ENCODE measurements around the gene MUC5AC.

Gene MUC5AC

GRCh38 chr11:1219834-1220815, 62.4 kb downstream of the MUC5AC start:
- Histone ChIP-seq H3K4me3 (ENCODE audit: low read depth, low read length) (no peak overlapping the region), H3K4me1 (ENCODE audit: control insufficient read depth, insufficient read depth, low read length) (no peaks in the 10 kb centered on the region), H3K27me3 (ENCODE audit: control insufficient read depth, insufficient read depth, low read length) (no peaks in the 10 kb centered on the region), H3K9ac (ENCODE audit: low read depth, low read length) (no peak overlapping the region), H3K9me3 (ENCODE audit: control insufficient read depth, insufficient read depth, low read length) (no peaks in the 10 kb centered on the region), H3K36me3 (ENCODE audit: control insufficient read depth, insufficient read depth, low read length) (no peaks in the 10 kb centered on the region)

GRCh38 chr11:1220941-1221721, 63.4 kb downstream of the MUC5AC start:
- no peak overlapping the region for H3K9ac ChIP-seq (ENCODE audit: low read depth, low read length)
- H3K9me3 ChIP-seq (ENCODE audit: control insufficient read depth, insufficient read depth, low read length), result no peaks in the 10 kb centered on the region
- H3K36me3 ChIP-seq (ENCODE audit: control insufficient read depth, insufficient read depth, low read length), result peaks cover 3% of the 10 kb centered on the region
- no peaks in the 10 kb centered on the region for H3K27me3 ChIP-seq (ENCODE audit: control insufficient read depth, insufficient read depth, low read length)
- H3K4me3 ChIP-seq (ENCODE audit: low read depth, low read length), result no peak overlapping the region
- H3K4me1 ChIP-seq (ENCODE audit: control insufficient read depth, insufficient read depth, low read length), result no peaks in the 10 kb centered on the region

GRCh38 chr11:1221848-1222311, 64.1 kb downstream of the MUC5AC start:
- Histone ChIP-seq H3K4me1 (ENCODE audit: control insufficient read depth, insufficient read depth, low read length) (no peaks in the 10 kb centered on the region), H3K36me3 (ENCODE audit: control insufficient read depth, insufficient read depth, low read length) (peaks cover 3% of the 10 kb centered on the region), H3K9me3 (ENCODE audit: control insufficient read depth, insufficient read depth, low read length) (no peaks in the 10 kb centered on the region), H3K27me3 (ENCODE audit: control insufficient read depth, insufficient read depth, low read length) (no peaks in the 10 kb centered on the region), H3K9ac (ENCODE audit: low read depth, low read length) (no peak overlapping the region), H3K4me3 (ENCODE audit: low read depth, low read length) (no peak overlapping the region)

- H3K9me3 ChIP-seq (ENCODE audit: control insufficient read depth, insufficient read depth, low read length), result no peaks in the 10 kb centered on the region
- H3K9ac ChIP-seq (ENCODE audit: low read depth, low read length), result no peak within 1 kb of the TSS
- H3K27me3 ChIP-seq (ENCODE audit: control insufficient read depth, insufficient read depth, low read length), result no peaks in the 10 kb centered on the region
- H3K4me3 ChIP-seq (ENCODE audit: low read depth, low read length), result no peak within 1 kb of the TSS
- no peaks in the 10 kb centered on the region for H3K4me1 ChIP-seq (ENCODE audit: control insufficient read depth, insufficient read depth, low read length)
- H3K36me3 ChIP-seq (ENCODE audit: control insufficient read depth, insufficient read depth, low read length), result peaks cover 3% of the 10 kb centered on the region
Observed at GRCh38 chr11:1222491-1223345, 65.0 kb downstream of the MUC5AC start, which contains the start of gene MUC5B. Gene MUC5B, plus strand, starts transcription at chr11:1223066. Its CDS starts 58 bp downstream, at chr11:1223124.

GRCh38 chr11:1223346-1224110, 65.8 kb downstream of the MUC5AC start:
- no peaks in the 10 kb centered on the region for H3K27me3 ChIP-seq (ENCODE audit: control insufficient read depth, insufficient read depth, low read length)
- no peaks in the 10 kb centered on the region for H3K9me3 ChIP-seq (ENCODE audit: control insufficient read depth, insufficient read depth, low read length)

GRCh38 chr11:1224111-1224490, 66.3 kb downstream of the MUC5AC start:
- Histone ChIP-seq H3K9me3 (ENCODE audit: control insufficient read depth, insufficient read depth, low read length) (no peaks in the 10 kb centered on the region), H3K27me3 (ENCODE audit: control insufficient read depth, insufficient read depth, low read length) (no peaks in the 10 kb centered on the region), H3K36me3 (ENCODE audit: control insufficient read depth, insufficient read depth, low read length) (peaks cover 3% of the 10 kb centered on the region), H3K9ac (ENCODE audit: low read depth, low read length) (no peak overlapping the region), H3K4me1 (ENCODE audit: control insufficient read depth, insufficient read depth, low read length) (no peaks in the 10 kb centered on the region), H3K4me3 (ENCODE audit: low read depth, low read length) (no peak overlapping the region)

More at GRCh38 chr11:1223346-1224110, 65.8 kb downstream of the MUC5AC start:
- H3K4me3 ChIP-seq (ENCODE audit: low read depth, low read length), result no peak overlapping the region
- peaks cover 3% of the 10 kb centered on the region for H3K36me3 ChIP-seq (ENCODE audit: control insufficient read depth, insufficient read depth, low read length)
- H3K4me1 ChIP-seq (ENCODE audit: control insufficient read depth, insufficient read depth, low read length), result no peaks in the 10 kb centered on the region
- no peak overlapping the region for H3K9ac ChIP-seq (ENCODE audit: low read depth, low read length)

- H3K4me1 ChIP-seq (ENCODE audit: control insufficient read depth, insufficient read depth, low read length), result no peaks in the 10 kb centered on the region
- peaks cover 3% of the 10 kb centered on the region for H3K36me3 ChIP-seq (ENCODE audit: control insufficient read depth, insufficient read depth, low read length)
Observed at GRCh38 chr11:1224491-1225385, 67.0 kb downstream of the MUC5AC start.

GRCh38 chr11:1225386-1226225, 67.9 kb downstream of the MUC5AC start:
- H3K4me3 ChIP-seq (ENCODE audit: low read depth, low read length), result no peak overlapping the region
- H3K27me3 ChIP-seq (ENCODE audit: control insufficient read depth, insufficient read depth, low read length), result no peaks in the 10 kb centered on the region
- H3K9ac ChIP-seq (ENCODE audit: low read depth, low read length), result no peak overlapping the region
- H3K9me3 ChIP-seq (ENCODE audit: control insufficient read depth, insufficient read depth, low read length), result no peaks in the 10 kb centered on the region
- no peaks in the 10 kb centered on the region for H3K4me1 ChIP-seq (ENCODE audit: control insufficient read depth, insufficient read depth, low read length)
- H3K36me3 ChIP-seq (ENCODE audit: control insufficient read depth, insufficient read depth, low read length), result peaks cover 3% of the 10 kb centered on the region

More at GRCh38 chr11:1224491-1225385, 67.0 kb downstream of the MUC5AC start:
- Histone ChIP-seq H3K9ac (ENCODE audit: low read depth, low read length) (no peak overlapping the region), H3K9me3 (ENCODE audit: control insufficient read depth, insufficient read depth, low read length) (no peaks in the 10 kb centered on the region), H3K4me3 (ENCODE audit: low read depth, low read length) (no peak overlapping the region), H3K27me3 (ENCODE audit: control insufficient read depth, insufficient read depth, low read length) (no peaks in the 10 kb centered on the region)

GRCh38 chr11:1226226-1226985, 68.7 kb downstream of the MUC5AC start:
- Histone ChIP-seq H3K4me1 (ENCODE audit: control insufficient read depth, insufficient read depth, low read length) (no peaks in the 10 kb centered on the region), H3K9ac (ENCODE audit: low read depth, low read length) (no peak overlapping the region), H3K4me3 (ENCODE audit: low read depth, low read length) (no peak overlapping the region), H3K9me3 (ENCODE audit: control insufficient read depth, insufficient read depth, low read length) (no peaks in the 10 kb centered on the region), H3K36me3 (ENCODE audit: control insufficient read depth, insufficient read depth, low read length) (peaks cover 3% of the 10 kb centered on the region), H3K27me3 (ENCODE audit: control insufficient read depth, insufficient read depth, low read length) (no peaks in the 10 kb centered on the region)

Measured in iPS-15b (cell line).